HG03039 (cell line): Measurements from ENCODE around the gene ADGRD1.

ENCODE experiments used
- ATAC-seq: cut with Tn5 transposase; IDR thresholded peaks from one replicate; pipeline ENCODE4 v1.9.1; 2021; ENCODE audit warnings: mild to moderate bottlenecking, moderate library complexity; ENCODE audit not compliant: unreplicated experiment

ADGRD1 gene

GRCh38 chr12:131038961-131039950 lies 85.5 kb downstream of the ADGRD1 start:
- no peak for ATAC-seq

- no peak for ATAC-seq
Measured at GRCh38 chr12:131040491-131040890, 86.8 kb downstream of the ADGRD1 start.

GRCh38 chr12:131041216-131041967 lies 87.7 kb downstream of the ADGRD1 start:
- no peak for ATAC-seq

- ATAC-seq: no peak
Measured at GRCh38 chr12:131041968-131042833, 88.5 kb downstream of the ADGRD1 start.

GRCh38 chr12:131042834-131043245 lies 89.1 kb downstream of the ADGRD1 start:
- no peak for ATAC-seq

- no peak for ATAC-seq
Measured at GRCh38 chr12:131043401-131043871, 89.7 kb downstream of the ADGRD1 start.

- ATAC-seq: no peak
Measured at GRCh38 chr12:131044136-131044535, 90.4 kb downstream of the ADGRD1 start.

- no peak for ATAC-seq
Measured at GRCh38 chr12:131044760-131045381, 91.2 kb downstream of the ADGRD1 start.

GRCh38 chr12:131045705-131046460 lies 92.2 kb downstream of the ADGRD1 start:
- ATAC-seq: no peak

GRCh38 chr12:131046813-131047788 lies 93.4 kb downstream of the ADGRD1 start:
- no peak for ATAC-seq

GRCh38 chr12:131047789-131048610 lies 94.3 kb downstream of the ADGRD1 start:
- ATAC-seq: no peak

- no peak for ATAC-seq
Measured at GRCh38 chr12:131048611-131048990, 94.9 kb downstream of the ADGRD1 start.

- ATAC-seq: no peak
Measured at GRCh38 chr12:131049002-131049401, 95.3 kb downstream of the ADGRD1 start.

GRCh38 chr12:131049549-131050339 lies 96.0 kb downstream of the ADGRD1 start:
- no peak for ATAC-seq

- no peak for ATAC-seq
Measured at GRCh38 chr12:131050463-131051154, 96.9 kb downstream of the ADGRD1 start.

- ATAC-seq: no peak
Measured at GRCh38 chr12:131051155-131051473, 97.4 kb downstream of the ADGRD1 start.
